Fibroblast of pulmonary artery (primary cell): ENCODE measurements around the gene CYB5D1.
"Not testable (repeated sequence)": the region's sequence is repeated elsewhere in the genome, so short reads cannot be mapped to it uniquely, and the experiment has no call there.

Experiments
- DNase-seq: peaks from one replicate; pipeline ENCODE4 v3.0.0-alpha.2; 2010; ENCODE audit warnings: low read depth
- H3K4me3 ChIP-seq: replicated peaks from 2 replicates; pipeline ENCODE4 v1.5.1; 2011; ENCODE audit warnings: low read depth, mild to moderate bottlenecking, control low read depth, low read length, moderate library complexity
- CTCF ChIP-seq: IDR thresholded peaks from 2 replicates; pipeline ENCODE4 v1.5.1; 2011; ENCODE audit warnings: mild to moderate bottlenecking, control low read depth, low read length, inconsistent platforms; ENCODE audit errors: missing control alignments

The CYB5D1 gene

GRCh38 chr17:7862692-7863437 is 5.1 kb downstream of the CYB5D1 start:
- peak; percentile 65 for DNase-seq
- TF ChIP-seq CTCF, result peak; percentile 70
- no peak overlapping the region for H3K4me3 ChIP-seq

GRCh38 chr17:7864384-7864783 is 6.6 kb downstream of the CYB5D1 start:
- not testable (repeated sequence) for H3K4me3 ChIP-seq, DNase-seq

- no peak overlapping the region for H3K4me3 ChIP-seq
- no peak for TF ChIP-seq CTCF
- DNase-seq, result no peak
Observed at GRCh38 chr17:7864995-7865650, 7.3 kb downstream of the CYB5D1 start.

- no peak for DNase-seq
- TF ChIP-seq CTCF, result no peak
- no peak overlapping the region for H3K4me3 ChIP-seq
Observed at GRCh38 chr17:7867881-7868329, 10.1 kb downstream of the CYB5D1 start.

- no peak overlapping the region for H3K4me3 ChIP-seq
- peak; percentile 23 for DNase-seq
- TF ChIP-seq CTCF, result no peak
Observed at GRCh38 chr17:7873051-7873450, 15.2 kb downstream of the CYB5D1 start.

- no peak for TF ChIP-seq CTCF
- no peak for DNase-seq
- no peak overlapping the region for H3K4me3 ChIP-seq
Observed at GRCh38 chr17:7875804-7876370, 18.1 kb downstream of the CYB5D1 start.

GRCh38 chr17:7878234-7878633 is 20.4 kb downstream of the CYB5D1 start:
- no peak for TF ChIP-seq CTCF

More at GRCh38 chr17:7878234-7878633, 20.4 kb downstream of the CYB5D1 start:
- no peak for DNase-seq
- H3K4me3 ChIP-seq, result no peak overlapping the region
